NCI-H345 treated with DMSO at 0.1 percent for 48 hours (cell line): ENCODE measurements around the gene LONP2.
"Not testable (repeated sequence)": the region's sequence is repeated elsewhere in the genome, so short reads cannot be mapped to it uniquely, and the experiment has no call there.

Experiments used
- DNase-seq: peaks from one replicate; lab custom pipeline; 2025; ENCODE audit not compliant: unreplicated experiment; lab: John Stamatoyannopoulos, UW

Gene LONP2

DNA sequence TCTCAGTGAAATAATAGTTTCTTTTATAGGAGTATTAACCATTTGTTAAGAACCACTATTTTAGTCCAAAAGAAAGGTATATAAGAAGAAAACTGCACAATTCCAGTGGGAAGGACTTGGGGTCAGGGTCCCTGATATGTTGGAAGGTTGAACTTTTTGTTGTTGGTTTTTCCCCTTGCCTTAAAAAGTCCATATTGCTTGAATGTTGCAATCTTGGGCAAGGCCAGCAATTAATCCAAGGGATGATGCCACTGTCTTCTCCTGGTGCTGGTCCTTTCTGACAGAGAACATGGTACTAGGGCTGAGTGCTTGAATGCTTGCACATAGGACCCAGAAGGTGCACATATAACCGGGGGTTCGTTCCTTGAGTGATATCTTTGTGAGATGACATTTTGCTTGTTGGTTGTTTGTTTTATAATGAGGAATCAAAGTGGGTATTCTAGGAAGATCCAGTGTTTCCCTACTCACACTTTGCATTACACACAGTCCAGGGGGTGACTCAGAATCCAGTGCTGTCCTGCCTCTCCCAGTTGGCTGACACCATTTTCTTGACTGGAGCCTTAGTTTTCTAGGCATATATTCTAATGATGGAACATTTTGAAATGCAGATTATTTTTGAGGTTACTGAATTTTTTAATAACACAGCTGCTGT, 86.2 kb downstream of the LONP2 start:
- DNase-seq: no peak

DNA sequence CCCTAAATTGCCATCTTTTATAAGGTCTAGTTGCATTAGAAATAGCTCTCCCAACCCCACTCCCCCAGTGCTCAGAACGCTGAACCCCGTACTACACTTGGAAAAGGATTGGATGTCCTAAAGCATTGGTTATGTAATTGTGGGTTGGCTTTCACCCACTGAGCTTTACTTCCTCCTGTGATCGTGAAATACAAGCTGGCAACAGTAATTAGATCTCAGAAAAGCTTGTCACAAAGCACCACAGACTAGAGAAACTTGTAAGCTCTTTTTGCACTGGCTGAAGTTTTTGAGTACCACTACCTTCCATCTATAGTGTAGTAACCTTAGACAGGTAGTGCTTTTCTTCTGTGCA, 86.7 kb downstream of the LONP2 start:
- DNase-seq: no peak

DNA sequence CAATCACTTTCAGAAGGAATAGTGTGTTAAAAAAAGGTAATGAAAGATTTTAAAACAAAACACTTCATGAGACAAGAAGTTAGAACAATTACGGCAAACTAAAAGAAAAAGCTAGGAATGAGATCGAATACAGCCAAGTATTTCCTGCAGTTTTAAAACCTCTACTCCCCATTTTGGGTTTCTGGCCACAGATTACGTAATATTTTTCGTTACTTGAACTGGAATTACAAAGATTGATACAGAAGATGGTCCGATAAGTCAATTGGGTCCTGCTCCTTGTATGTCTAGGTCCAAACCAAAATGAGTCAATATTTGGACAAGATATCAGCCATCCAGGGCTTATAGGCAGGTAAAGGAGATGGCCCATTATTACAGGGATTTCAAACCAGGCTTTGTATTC, 88.9 kb downstream of the LONP2 start:
- no peak for DNase-seq

DNA sequence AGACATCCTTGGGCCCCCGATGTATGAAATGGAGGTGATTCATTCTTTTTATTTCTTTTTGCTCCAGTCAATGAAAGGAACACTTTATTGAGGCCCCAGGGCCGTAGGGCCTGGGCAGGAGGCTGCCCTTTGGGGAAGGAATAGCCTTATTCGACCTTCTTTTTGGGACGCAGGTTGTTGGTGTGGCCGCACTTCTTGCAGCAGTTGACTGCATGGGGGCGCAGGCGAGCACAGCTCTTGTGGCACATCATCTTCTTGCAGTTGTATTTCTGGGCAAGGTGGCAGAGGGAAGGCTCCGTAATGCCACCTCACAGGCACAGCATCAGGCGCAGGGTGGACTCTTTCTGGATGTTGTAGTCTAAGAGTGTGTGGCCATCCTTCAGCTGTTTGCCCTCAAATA, 90.2 kb downstream of the LONP2 start:
- DNase-seq: no peak

DNA sequence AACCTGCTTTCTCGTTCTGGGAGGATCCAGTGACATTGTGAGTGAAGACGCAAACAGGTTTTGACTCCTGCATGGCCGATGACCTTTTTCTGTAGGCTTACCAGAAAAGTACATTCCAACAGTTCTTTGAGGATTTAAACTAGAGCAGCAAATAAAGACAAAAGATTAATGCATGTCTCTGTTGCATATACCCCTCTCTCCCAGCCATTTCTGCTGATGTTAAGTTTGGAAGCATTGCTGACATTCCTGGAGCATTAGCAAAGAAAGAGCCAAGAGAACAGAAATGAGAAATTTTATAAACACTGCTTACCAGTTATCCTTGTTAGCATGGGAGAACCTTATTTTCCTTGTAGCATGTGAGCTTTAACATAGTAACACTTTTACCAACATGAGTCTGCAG, 91.9 kb downstream of the LONP2 start:
- DNase-seq: no peak

DNA sequence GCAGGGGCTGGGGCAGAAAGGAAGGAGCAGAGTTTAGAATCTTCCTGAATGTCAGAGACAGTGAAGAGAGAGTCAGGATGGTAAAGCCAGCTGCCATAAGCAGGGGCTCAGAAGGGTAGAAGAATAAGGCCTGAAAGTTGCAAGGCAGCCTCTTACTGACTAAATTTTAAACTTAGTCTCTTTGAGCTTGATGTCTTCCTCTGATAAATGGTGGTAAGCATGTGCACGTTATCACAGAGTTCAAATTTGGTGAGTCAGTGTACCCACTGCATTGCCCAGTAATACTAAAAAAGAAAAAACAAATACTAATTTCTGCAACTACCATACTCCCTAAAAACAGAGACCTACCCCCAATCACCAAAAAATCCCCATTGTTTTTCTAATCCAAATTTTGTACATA, 96.0 kb downstream of the LONP2 start:
- no peak for DNase-seq

DNA sequence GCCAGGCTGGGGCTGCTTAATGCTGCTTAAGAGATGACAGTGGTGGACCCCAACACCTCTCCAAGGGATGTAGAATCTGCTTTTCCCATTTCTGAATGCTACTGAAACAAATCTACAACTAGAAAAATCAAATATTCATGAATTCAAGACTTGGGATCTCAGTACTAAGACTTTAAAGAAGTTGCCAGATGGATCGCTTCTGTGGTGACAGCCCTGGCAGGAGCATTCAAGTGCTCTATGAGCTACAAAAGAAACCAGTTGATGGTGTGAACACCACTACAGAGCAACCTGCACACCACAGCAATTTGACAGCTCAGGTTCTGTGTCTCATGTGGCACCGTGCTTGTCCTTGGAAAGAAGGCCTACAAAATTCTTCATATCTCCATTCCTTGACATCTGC, 98.5 kb downstream of the LONP2 start:
- no peak for DNase-seq

DNA sequence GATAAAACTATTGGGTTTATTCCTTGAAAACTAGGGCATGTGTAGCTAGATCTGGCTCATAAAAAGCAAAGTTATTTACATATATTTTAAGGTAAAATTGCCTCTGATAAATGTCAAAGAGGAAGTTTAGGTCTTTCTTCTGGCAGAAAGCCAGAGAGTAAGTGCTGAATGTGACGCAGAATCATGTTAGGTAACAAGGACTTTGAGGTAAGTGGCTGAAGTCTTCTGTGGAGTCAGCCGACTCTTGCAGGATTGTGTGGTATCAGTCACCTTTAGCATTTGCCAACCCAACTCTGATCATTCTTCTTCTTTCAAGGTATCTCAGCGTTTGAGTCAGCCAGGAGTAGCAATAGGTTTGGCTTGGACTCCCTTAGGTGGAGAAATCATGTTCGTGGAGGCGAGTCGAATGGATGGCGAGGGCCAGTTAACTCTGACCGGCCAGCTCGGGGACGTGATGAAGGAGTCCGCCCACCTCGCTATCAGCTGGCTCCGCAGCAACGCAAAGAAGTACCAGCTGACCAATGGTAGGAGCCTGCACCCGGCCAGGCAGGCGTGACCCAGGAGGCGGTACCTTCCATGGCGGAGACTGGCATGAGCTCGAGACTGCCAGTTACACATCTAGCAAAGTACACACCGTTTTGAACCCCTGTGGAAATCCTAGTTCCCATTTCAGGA, 103.2 kb downstream of the LONP2 start:
- no peak for DNase-seq

DNA sequence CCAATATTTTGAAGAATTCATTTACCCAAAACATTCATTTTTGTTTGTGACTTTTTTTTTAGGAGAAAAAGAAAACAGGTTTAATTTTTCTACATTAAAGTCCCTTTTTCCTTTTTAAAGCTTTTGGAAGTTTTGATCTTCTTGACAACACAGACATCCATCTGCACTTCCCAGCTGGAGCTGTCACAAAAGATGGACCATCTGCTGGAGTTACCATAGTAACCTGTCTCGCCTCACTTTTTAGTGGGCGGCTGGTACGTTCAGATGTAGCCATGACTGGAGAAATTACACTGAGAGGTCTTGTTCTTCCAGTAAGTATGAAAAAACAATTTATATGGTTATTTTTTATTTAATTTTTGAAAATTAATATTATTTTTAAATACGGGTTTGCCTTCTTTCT, 103.9 kb downstream of the LONP2 start:
- no peak for DNase-seq

DNA sequence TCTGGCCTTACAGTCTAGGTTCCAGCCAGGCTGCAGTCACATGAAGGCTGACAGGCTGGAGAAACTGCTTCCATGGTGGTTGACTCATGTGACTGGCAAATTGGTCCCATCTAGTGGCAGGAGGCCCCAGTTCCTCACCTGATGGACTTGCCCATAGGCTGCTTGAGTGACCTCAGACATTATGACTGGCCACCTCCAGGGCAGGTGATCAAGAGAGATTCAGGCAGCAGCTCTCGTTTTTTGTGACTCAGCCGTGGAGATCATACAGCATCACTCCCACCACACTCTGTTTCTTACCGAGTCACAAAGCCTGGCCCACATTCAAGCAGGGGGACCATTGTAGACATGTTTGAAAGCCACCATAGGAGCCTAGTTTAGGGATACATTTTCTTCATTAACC, 106.6 kb downstream of the LONP2 start:
- DNase-seq: no peak

DNA sequence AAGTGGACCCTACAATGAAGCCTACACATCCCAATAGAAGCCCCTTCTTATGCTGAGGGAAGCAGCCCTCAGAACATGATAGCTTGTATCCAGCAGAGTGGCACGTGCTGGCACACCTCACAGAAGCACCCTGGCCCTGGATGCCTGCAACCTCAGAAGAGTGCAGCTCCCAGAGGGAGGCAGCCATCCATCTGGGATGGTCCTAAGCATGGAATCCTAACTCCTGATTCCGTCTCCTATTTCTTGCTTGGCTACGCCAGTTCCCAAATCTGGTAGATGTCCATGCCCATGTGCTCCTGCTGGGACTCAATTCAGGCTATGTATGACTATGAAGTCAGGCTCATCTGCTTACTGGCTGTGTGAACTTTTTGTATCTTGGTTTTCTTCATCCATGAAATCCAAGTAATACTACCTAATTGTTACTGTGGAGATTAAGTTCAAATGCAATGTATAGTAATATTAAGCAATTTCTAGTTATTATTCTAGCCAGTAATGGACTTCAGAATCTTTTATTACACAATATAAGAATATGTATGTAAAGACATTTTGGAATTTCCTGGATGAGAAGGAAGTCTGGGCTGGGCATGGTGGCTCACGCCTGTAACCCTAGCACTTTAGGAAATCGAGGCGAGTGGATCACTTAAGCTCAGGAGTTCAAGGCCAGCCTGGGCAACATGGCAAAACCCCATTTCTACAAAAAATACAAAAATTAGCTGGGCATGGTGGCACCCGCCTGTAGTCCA, 108.7 kb downstream of the LONP2 start:
- DNase-seq: no peak

DNA sequence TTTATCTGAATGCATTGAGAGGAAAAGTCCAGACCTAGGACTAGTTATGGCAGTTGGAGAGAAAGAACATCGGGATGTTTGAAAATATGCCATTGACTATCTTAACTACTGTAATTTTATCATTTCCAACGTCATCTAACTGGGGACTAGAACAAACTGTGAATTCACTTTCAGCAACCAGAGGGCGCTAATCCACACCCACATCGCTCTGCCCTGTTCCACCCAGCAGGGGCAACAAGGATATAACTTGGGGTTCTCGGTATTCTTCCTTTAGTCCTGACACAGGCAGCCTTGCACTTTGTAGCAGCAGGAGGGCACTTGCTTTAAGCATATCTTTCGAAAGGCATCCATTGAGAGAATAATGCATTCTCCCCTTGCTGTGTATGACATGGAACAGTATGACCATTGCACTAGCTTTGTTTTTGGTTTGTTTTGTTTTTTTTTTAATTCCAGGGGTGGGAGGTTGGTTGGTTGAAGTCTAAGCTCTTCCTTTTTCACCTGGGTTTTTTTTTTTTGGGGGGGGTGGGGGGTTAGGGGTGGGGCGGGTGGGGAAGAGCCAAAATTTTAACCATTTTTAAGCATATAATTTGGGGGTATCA, 109.6 kb downstream of the LONP2 start:
- peak; percentile 5 for DNase-seq

DNA sequence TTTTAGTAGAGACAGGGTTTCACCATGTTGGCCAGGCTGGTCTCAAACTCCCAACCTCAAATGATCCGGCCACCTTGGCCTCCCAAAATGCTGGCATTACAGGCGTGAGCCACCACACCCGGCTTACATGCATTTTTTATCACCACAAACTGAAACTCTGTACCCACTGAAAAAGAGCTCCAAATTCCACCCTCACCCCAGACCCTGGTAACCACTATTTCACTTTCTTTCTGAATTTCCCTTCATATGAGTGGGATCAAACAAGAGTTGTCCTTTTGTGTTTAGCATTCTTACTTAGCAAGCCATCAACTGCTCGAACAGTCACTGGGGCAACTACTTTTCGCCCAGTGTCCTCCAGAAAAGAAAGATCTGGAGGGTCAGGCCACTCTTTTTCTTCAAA, 110.3 kb downstream of the LONP2 start:
- DNase-seq: not testable (repeated sequence)

DNA sequence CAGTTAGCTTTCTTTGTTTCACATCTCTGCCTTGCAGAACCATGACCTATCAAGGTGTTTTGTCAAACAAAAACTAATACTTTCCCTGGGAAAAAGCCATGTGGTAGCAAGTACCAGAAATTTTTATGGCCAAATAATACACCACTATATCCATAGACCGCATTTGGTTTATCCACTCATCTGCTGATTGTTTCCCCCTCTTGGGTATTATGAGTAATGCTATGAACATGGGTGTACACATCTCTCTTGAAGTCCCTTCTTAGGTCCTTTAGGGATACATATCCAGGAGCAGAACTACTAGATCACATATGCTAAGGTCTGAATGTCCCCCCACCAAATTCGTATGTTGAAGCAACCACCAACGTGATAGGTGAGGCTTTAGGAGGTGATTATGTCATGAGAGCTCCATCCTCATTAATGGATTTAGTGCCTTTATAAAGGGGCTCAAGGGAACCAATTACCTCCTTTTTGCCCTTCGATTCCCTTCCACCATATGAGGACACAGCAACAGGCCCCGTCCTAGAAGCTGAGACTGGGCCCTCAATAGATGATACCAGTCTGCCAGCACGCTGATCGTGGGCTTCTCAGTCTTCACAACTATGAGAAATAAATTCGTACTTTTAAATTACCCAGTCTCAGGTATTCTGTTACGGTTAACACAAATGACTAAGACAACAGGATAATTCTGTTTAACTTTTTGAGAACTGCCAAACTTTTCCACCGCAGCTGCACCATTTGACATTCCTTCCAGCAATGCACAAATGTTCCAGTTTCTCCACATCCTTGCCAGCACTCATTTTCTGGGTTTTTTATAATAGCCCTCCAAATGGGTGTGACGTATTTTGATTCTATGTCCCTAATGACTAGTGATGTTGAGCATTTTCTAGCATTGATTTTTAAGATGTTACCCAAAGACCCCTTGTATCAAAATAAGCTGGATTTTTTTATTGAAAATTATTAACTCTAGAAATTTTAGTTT, 111.1 kb downstream of the LONP2 start:
- DNase-seq: no peak

DNA sequence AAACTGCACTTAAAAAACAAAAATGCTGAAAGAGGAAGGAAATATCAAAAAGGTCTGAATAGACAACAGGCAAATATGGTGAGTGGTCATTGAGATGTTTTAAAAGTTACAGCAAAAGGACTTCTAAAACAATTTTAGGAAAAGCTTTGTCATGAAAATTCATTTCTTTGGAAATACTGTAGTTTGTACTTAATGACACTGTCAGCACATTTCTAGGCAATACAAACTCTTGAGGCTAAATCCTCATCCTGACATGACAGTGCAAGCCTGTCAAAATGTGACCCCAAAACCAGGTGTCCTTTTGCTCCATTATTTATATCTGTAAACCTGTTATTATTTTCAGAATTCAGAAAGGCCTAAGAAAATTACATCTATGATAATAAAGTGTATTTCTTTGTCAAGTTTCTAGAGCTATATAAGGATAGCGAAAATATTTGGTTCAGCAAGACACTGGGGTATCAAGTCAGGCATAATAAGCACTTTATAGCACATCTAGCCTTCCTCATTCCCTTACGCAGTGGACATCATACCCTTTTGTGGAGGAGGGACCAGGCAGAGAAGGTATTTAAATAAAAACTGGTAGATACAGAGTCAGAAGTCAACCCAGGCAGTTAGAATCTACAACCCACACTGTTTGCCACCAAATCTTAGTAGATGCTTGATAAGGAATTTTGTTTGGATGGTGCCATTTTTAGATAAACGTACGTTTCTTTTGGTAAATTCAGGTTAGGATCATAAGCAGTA, 112.7 kb downstream of the LONP2 start:
- DNase-seq: no peak

DNA sequence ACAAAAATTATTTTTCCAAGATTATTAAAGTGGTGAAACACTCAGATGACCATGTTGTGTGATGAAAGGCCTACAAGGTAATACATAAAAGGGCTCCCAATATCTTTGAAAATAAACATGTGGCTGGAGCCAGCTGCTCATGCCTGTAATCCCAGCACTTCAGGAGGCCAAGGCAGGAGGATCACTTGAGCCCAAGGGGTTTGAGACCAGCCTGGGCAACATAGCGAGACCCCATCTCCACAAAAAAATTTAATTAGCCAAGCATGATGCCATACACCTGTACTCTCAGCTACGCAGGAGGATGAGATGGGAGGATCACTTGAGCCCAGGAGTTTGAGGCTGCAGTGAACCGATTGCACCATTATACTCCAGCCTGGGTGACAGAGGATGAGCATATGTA, 114.3 kb downstream of the LONP2 start:
- no peak for DNase-seq

DNA sequence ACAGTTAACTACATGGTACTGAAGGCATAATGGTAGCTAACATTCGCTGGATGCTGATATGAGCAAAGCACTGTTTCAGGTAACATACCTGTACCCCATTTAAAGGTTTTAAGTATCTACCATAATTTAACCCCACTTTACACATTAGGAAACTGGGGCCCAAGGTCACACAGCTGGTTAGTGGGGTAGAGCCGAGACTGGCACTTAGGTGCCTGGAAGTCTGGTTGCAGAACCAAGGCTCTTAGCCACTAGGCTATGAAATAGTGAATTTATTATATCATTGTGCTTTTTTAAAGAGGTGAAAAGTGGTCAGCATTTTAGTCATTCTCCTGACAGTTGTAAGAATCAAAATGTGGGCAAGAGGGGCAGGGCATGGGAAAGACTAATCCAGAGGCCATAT, 115.9 kb downstream of the LONP2 start:
- DNase-seq: no peak

DNA sequence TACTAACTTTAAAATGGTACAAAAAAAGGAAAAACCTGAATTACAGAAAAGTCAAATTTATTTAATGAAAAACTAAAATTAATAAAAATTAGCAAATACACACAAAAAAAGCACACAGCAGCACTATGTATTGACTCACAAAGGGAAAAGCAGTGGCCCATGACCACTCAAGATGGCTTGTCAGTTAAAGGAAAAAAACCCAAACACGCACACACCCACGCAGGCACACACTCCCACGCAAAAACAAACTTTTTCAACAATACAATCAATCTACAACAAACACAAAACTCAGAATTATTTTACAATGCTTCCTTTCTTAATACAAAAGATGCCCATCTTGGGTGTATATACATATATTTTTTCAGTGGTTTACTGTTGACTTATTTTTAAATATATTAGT, 116.9 kb downstream of the LONP2 start:
- DNase-seq: no peak

DNA sequence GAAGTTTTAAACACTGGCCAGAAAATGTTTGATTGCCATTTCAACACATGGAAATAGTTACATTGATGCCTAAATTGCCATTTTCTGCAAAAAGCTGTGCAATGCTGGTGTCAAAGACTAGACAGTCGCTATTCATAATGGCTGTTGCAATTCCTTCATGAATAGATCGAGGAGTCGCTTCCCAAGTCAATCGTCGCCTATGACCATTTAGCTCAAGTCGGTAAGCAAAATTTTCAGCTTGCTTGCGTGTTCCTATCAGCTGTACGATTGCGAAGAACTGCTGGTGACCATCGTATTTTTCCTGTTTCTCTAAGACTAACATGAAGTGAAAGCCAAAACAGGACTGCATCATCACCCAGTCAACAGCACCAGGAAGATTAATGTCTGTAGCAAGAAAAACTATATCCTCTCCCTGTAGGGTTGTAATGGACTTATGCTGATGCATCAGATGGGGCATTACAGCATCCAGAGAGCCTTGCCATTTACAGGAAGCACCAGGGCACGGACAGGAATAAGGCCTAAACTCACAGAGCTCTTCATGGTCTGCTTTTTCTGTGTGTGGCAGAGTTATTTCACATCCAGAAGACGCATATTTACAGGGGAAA, 117.5 kb downstream of the LONP2 start:
- DNase-seq: no peak
